ENCODE measurements around the gene CLEC6A.
"Not testable (repeated sequence)": the region's sequence is repeated elsewhere in the genome, so short reads cannot be mapped to it uniquely, and the experiment has no call there.

The CLEC6A gene

GRCh38 chr12:8455727-8456360 is at the start of gene CLEC6A:
Gene CLEC6A (plus strand): TSS chr12:8455962. CDS start chr12:8456112, 150 bp downstream.
- DNase-seq (ENCODE audit: low read depth in 2 of 2): no peak

- DNase-seq (ENCODE audit: low read depth in 2 of 2): peak in 1 of 2 donors; percentile 37
Observed at GRCh38 chr12:8419576-8419975, 36.2 kb upstream of the CLEC6A start.

- DNase-seq (ENCODE audit: low read depth in 2 of 2): no peak
Observed at GRCh38 chr12:8420506-8420905, 35.3 kb upstream of the CLEC6A start.

GRCh38 chr12:8444536-8445278 is 11.1 kb upstream of the CLEC6A start:
- DNase-seq (ENCODE audit: low read depth in 2 of 2): not testable (repeated sequence)

GRCh38 chr12:8445731-8446130 is 10.0 kb upstream of the CLEC6A start:
- DNase-seq (ENCODE audit: low read depth in 2 of 2): no peak

- DNase-seq (ENCODE audit: low read depth in 2 of 2): no peak
Observed at GRCh38 chr12:8446642-8447547, 8.9 kb upstream of the CLEC6A start.

GRCh38 chr12:8449355-8449859 is 6.4 kb upstream of the CLEC6A start:
- DNase-seq (ENCODE audit: low read depth in 2 of 2): no peak

GRCh38 chr12:8452036-8452435 is 3.7 kb upstream of the CLEC6A start:
- no peak for DNase-seq (ENCODE audit: low read depth in 2 of 2)

GRCh38 chr12:8453021-8453513 is 2.7 kb upstream of the CLEC6A start:
- DNase-seq (ENCODE audit: low read depth in 2 of 2): no peak

GRCh38 chr12:8453796-8454195 is 2.0 kb upstream of the CLEC6A start:
- no peak for DNase-seq (ENCODE audit: low read depth in 2 of 2)

GRCh38 chr12:8455271-8455670 is 491 bp upstream of the CLEC6A start:
- DNase-seq (ENCODE audit: low read depth in 2 of 2): no peak

- DNase-seq (ENCODE audit: low read depth in 2 of 2): no peak
Observed at GRCh38 chr12:8461426-8461825, 5.7 kb downstream of the CLEC6A start.

- no peak for DNase-seq (ENCODE audit: low read depth in 2 of 2)
Observed at GRCh38 chr12:8465301-8465996, 9.7 kb downstream of the CLEC6A start.

- no peak for DNase-seq (ENCODE audit: low read depth in 2 of 2)
Observed at GRCh38 chr12:8466241-8466640, 10.5 kb downstream of the CLEC6A start.

- no peak for DNase-seq (ENCODE audit: low read depth in 2 of 2)
Observed at GRCh38 chr12:8471090-8471489, 15.3 kb downstream of the CLEC6A start.

GRCh38 chr12:8475508-8476203 is 19.9 kb downstream of the CLEC6A start:
- no peak for DNase-seq (ENCODE audit: low read depth in 2 of 2)

- no peak for DNase-seq (ENCODE audit: low read depth in 2 of 2)
Observed at GRCh38 chr12:8482571-8483061, 26.9 kb downstream of the CLEC6A start.

- DNase-seq (ENCODE audit: low read depth in 2 of 2): no peak
Observed at GRCh38 chr12:8483079-8483478, 27.3 kb downstream of the CLEC6A start.

GRCh38 chr12:8491646-8492530 is 36.1 kb downstream of the CLEC6A start:
- no peak for DNase-seq (ENCODE audit: low read depth in 2 of 2)
